Neural cell (in vitro differentiated cells): ENCODE measurements around the gene HEG1. TPM values are rescaled to one million over a fixed set of nuclear protein-coding genes. Genes with fewer than 3 reads are reported as not detected.

Experiments used
- H2AFZ ChIP-seq: fragments of 200-600, 300-800 bp; sonication (generic), shearing (Covaris generic); 2 replicates; pipeline ENCODE4 v1.6.0; 2014; ENCODE audit warnings: low read depth, mild to moderate bottlenecking, antibody characterized with exemption, low read length, moderate library complexity
- H3F3A ChIP-seq: fragments of 200-600 bp; shearing (Covaris generic); 2 replicates; pipeline ENCODE4 v1.6.1; 2016; ENCODE audit warnings: mild to moderate bottlenecking, moderate library complexity, mixed read lengths, antibody characterized with exemption, low read length; ENCODE audit not compliant: insufficient read depth, poor library complexity, severe bottlenecking
- H3K27ac ChIP-seq: fragments of 200-600, 300-800 bp; sonication (generic), shearing (Covaris generic); 2 replicates; pipeline ENCODE4 v1.5.1; 2014; ENCODE audit warnings: mild to moderate bottlenecking, low read length, moderate library complexity
- H3K27me3 ChIP-seq: fragments of 300-800, 200-600 bp; sonication (generic), shearing (Covaris generic); 2 replicates; pipeline ENCODE4 v1.6.0; 2014; ENCODE audit warnings: mild to moderate bottlenecking, low read depth, low read length, moderate library complexity; ENCODE audit not compliant: insufficient read depth
- H3K36me3 ChIP-seq: fragments of 300-800, 200-600 bp; sonication (generic), shearing (Covaris generic); 2 replicates; pipeline ENCODE4 v1.5.1; 2014; ENCODE audit warnings: mild to moderate bottlenecking, antibody characterized with exemption, low read length, moderate library complexity; ENCODE audit not compliant: insufficient read depth
- H3K4me2 ChIP-seq: fragments of 300-800, 200-600 bp; sonication (generic), shearing (Covaris generic); 2 replicates; pipeline ENCODE4 v1.6.0; 2014; ENCODE audit warnings: mild to moderate bottlenecking, low read length
- H3K4me3 ChIP-seq: fragments of 300-800, 200-600 bp; sonication (generic), shearing (Covaris generic); 2 replicates; pipeline ENCODE4 v1.5.1; 2014; ENCODE audit warnings: mild to moderate bottlenecking, low read length, moderate library complexity
- H3K79me2 ChIP-seq: fragments of 200-600 bp; shearing (Covaris generic); replicated peaks from 2 replicates; pipeline ENCODE4 v1.6.0; 2014; ENCODE audit warnings: mild to moderate bottlenecking, low read length, moderate library complexity; ENCODE audit not compliant: insufficient read depth
- H3K9ac ChIP-seq: fragments of 300-800, 200-600 bp; sonication (generic), shearing (Covaris generic); 2 replicates; pipeline ENCODE4 v1.6.1; 2016; ENCODE audit warnings: mild to moderate bottlenecking, low read length, mixed read lengths
- H3K9me2 ChIP-seq: fragments of 200-600 bp; shearing (Covaris generic); 2 replicates; pipeline ENCODE4 v1.6.1; 2016; ENCODE audit warnings: mild to moderate bottlenecking, low read length, mixed read lengths; ENCODE audit not compliant: insufficient read depth
- H3K9me3 ChIP-seq: fragments of 200-600, 300-800 bp; sonication (generic), shearing (Covaris generic); 2 replicates; pipeline ENCODE4 v1.6.1; 2016; ENCODE audit warnings: mild to moderate bottlenecking, mixed run types, low read length, moderate library complexity, mixed read lengths
- H4K20me1 ChIP-seq: fragments of 200-600 bp; shearing (Covaris generic); 2 replicates; pipeline ENCODE4 v1.6.1; 2016; ENCODE audit warnings: mild to moderate bottlenecking, mixed run types; ENCODE audit not compliant: insufficient read depth
- EP300 ChIP-seq: fragments of 450-650 bp; conservative IDR thresholded peaks from 2 replicates; pipeline ENCODE4 v1.6.1; 2014; ENCODE audit warnings: antibody characterized with exemption, mild to moderate bottlenecking, moderate library complexity; ENCODE audit not compliant: poor library complexity, severe bottlenecking
- EZH2 ChIP-seq: fragments of 200-600, 300-800 bp; shearing (Covaris generic), sonication (generic); IDR thresholded peaks from 2 replicates; pipeline ENCODE4 v1.6.1; 2014; ENCODE audit warnings: antibody characterized with exemption, low read length, borderline replicate concordance, mild to moderate bottlenecking; ENCODE audit not compliant: insufficient read depth, poor library complexity, severe bottlenecking
- MXI1 ChIP-seq: fragments of 450-650 bp; conservative IDR thresholded peaks from 2 replicates; pipeline ENCODE4 v1.6.1; 2014; ENCODE audit warnings: antibody characterized with exemption, mild to moderate bottlenecking; ENCODE audit not compliant: poor library complexity, severe bottlenecking
- POLR2AphosphoS5 ChIP-seq: IDR thresholded peaks from 2 replicates; pipeline ENCODE4 v1.6.1; 2012
- RAD21 ChIP-seq: fragments of 450-650 bp; conservative IDR thresholded peaks from 2 replicates; pipeline ENCODE4 v1.6.1; 2014; ENCODE audit warnings: antibody characterized with exemption, mild to moderate bottlenecking, moderate library complexity
- SMC3 ChIP-seq: fragments of 450-650 bp; conservative IDR thresholded peaks from 2 replicates; pipeline ENCODE4 v1.6.1; 2014; ENCODE audit warnings: antibody characterized with exemption, mild to moderate bottlenecking, moderate library complexity; ENCODE audit not compliant: poor library complexity
- TAF1 ChIP-seq: IDR thresholded peaks from 2 replicates; pipeline ENCODE4 v1.6.1; 2012; ENCODE audit warnings: low read depth
- polyA plus RNA-seq: library from polyadenylated mRNA; depleted of rRNA; stranded (reverse); fragments of >200 nt; gene quantifications from 2 replicates; pipeline ENCODE4 v1.2.3, GENCODE V29; 2014
- TF ChIP-seq, protein P1 (sequence below): IDR thresholded peaks from 2 replicates; pipeline ENCODE4 v1.6.1; 2012; ENCODE audit warnings: borderline replicate concordance
- TF ChIP-seq, protein P2 (sequence below): fragments of 450-650 bp; IDR thresholded peaks from 2 replicates; pipeline ENCODE4 v1.5.1; 2014; ENCODE audit warnings: antibody characterized with exemption, mild to moderate bottlenecking, moderate library complexity; ENCODE audit not compliant: poor library complexity, severe bottlenecking

HEG1 gene
- polyA plus RNA-seq, 1 donor from 2014 or later, result 0.48 TPM

DNA sequence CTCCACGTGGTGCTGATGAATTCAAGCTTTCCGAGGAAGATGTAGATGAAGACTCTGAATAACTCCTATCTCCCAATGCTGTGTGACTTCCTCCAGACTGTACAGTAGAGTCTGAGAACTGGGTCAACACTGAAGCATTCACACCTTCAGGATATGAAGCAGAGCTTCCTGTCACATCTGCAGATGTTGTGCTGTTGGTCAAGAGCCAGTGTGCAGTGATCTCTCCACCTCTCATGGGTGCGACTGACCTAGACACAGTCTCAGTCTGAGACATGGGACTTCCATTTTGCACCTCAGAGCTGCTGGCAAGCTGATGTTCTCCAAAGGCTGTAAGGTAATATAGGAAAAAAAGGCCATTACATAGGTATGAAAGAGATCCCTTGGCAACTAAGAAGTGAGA, 36.5 kb downstream of the HEG1 start:
- H3F3A ChIP-seq, result no peaks in the 10 kb centered on the region
- H3K9me2 ChIP-seq, result no peaks in the 10 kb centered on the region
- TF ChIP-seq POLR2AphosphoS5 (no peak), TAF1 (no peak), MXI1 (no peak), EZH2 (no peak)
- H3K9ac ChIP-seq, result no peak overlapping the region
- H3K27ac ChIP-seq, result no peak overlapping the region
- no peak overlapping the region for H3K4me2 ChIP-seq
- no peaks in the 10 kb centered on the region for H3K79me2 ChIP-seq
- no peak overlapping the region for H3K4me3 ChIP-seq
- H4K20me1 ChIP-seq, result no peaks in the 10 kb centered on the region
- no peaks in the 10 kb centered on the region for H3K36me3 ChIP-seq
- no peaks in the 10 kb centered on the region for H3K9me3 ChIP-seq
- H2AFZ ChIP-seq, result no peak overlapping the region
- H3K27me3 ChIP-seq, result no peaks in the 10 kb centered on the region

DNA sequence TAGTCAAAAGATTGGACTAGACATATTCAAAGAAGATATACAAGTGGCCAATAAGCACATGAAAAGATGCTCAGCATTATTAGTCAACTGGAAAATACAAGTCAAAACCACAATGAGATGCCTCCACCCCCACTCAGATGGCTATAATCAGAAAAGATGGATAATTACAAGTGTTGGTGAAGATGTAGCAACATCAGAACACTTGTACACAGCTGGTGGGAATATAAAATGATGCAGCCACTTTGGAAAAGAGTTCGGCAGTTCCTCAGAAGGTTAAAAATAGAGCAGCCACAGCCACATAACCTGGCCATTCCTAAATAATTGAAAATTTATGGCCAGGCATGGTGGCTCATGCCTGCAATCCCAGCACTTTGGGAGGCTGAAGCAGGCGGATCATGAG, 38.4 kb downstream of the HEG1 start:
- Histone ChIP-seq H3K27ac (no peak overlapping the region), H3K27me3 (no peaks in the 10 kb centered on the region), H3K36me3 (no peaks in the 10 kb centered on the region), H3K79me2 (no peaks in the 10 kb centered on the region), H3K9me2 (no peaks in the 10 kb centered on the region), H4K20me1 (no peaks in the 10 kb centered on the region), H3K9me3 (no peaks in the 10 kb centered on the region), H3K9ac (no peak overlapping the region), H3F3A (no peaks in the 10 kb centered on the region), H3K4me3 (no peak overlapping the region), H2AFZ (no peak overlapping the region), H3K4me2 (no peak overlapping the region)
- TF ChIP-seq TAF1 (no peak), RAD21 (no peak), MXI1 (no peak), EP300 (no peak), EZH2 (no peak), SMC3 (no peak), POLR2AphosphoS5 (no peak)
- TF ChIP-seq, protein P1, sequence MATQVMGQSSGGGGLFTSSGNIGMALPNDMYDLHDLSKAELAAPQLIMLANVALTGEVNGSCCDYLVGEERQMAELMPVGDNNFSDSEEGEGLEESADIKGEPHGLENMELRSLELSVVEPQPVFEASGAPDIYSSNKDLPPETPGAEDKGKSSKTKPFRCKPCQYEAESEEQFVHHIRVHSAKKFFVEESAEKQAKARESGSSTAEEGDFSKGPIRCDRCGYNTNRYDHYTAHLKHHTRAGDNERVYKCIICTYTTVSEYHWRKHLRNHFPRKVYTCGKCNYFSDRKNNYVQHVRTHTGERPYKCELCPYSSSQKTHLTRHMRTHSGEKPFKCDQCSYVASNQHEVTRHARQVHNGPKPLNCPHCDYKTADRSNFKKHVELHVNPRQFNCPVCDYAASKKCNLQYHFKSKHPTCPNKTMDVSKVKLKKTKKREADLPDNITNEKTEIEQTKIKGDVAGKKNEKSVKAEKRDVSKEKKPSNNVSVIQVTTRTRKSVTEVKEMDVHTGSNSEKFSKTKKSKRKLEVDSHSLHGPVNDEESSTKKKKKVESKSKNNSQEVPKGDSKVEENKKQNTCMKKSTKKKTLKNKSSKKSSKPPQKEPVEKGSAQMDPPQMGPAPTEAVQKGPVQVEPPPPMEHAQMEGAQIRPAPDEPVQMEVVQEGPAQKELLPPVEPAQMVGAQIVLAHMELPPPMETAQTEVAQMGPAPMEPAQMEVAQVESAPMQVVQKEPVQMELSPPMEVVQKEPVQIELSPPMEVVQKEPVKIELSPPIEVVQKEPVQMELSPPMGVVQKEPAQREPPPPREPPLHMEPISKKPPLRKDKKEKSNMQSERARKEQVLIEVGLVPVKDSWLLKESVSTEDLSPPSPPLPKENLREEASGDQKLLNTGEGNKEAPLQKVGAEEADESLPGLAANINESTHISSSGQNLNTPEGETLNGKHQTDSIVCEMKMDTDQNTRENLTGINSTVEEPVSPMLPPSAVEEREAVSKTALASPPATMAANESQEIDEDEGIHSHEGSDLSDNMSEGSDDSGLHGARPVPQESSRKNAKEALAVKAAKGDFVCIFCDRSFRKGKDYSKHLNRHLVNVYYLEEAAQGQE, result no peak
- TF ChIP-seq, protein P2, sequence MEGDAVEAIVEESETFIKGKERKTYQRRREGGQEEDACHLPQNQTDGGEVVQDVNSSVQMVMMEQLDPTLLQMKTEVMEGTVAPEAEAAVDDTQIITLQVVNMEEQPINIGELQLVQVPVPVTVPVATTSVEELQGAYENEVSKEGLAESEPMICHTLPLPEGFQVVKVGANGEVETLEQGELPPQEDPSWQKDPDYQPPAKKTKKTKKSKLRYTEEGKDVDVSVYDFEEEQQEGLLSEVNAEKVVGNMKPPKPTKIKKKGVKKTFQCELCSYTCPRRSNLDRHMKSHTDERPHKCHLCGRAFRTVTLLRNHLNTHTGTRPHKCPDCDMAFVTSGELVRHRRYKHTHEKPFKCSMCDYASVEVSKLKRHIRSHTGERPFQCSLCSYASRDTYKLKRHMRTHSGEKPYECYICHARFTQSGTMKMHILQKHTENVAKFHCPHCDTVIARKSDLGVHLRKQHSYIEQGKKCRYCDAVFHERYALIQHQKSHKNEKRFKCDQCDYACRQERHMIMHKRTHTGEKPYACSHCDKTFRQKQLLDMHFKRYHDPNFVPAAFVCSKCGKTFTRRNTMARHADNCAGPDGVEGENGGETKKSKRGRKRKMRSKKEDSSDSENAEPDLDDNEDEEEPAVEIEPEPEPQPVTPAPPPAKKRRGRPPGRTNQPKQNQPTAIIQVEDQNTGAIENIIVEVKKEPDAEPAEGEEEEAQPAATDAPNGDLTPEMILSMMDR, result no peak
